GM18868 (cell line): ENCODE data around the gene A3GALT2.
A peak's percentile ranks its signal among the peaks of the same experiment; 100 is the strongest.

Experiments
- ATAC-seq: cut with Tn5 transposase; IDR thresholded peaks from one replicate; pipeline ENCODE4 v1.9.1; 2021; ENCODE audit warnings: mild to moderate bottlenecking, moderate library complexity; ENCODE audit not compliant: unreplicated experiment

Gene A3GALT2

DNA sequence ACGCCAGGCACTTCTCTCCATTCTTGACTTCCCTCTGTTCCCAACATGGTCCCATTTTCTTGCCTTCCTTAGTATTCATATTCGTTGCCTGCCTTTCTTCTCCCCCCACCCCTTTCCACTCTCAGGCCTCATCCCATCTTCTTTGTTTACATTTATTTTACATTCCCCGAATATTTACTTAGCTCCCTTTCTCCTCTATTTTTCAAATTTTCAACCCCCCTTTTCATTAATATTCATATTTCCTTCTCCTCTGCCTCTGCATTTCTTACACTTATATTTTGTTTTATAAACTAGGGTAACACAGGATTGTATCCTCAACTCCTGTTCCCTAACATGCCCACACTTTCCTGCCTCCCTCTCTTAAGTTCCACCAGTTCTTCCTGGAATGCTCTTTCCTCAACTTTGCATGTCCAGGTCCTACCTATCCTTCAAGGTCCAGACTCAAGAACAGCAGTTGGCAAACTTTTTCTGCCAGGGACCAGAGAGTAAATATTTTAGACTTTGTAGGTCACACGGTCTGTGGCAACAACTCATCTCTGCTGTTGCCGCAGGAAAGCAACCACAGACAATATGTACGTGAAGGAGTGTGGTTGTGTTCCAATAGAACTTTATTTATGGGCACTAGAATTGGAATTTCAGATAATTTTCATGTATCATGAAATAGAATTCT lies 29.8 kb upstream of the A3GALT2 start:
- no peak for ATAC-seq

GRCh38 chr1:33349778-33350610 lies 29.1 kb upstream of the A3GALT2 start:
- peak; percentile 80 for ATAC-seq

DNA sequence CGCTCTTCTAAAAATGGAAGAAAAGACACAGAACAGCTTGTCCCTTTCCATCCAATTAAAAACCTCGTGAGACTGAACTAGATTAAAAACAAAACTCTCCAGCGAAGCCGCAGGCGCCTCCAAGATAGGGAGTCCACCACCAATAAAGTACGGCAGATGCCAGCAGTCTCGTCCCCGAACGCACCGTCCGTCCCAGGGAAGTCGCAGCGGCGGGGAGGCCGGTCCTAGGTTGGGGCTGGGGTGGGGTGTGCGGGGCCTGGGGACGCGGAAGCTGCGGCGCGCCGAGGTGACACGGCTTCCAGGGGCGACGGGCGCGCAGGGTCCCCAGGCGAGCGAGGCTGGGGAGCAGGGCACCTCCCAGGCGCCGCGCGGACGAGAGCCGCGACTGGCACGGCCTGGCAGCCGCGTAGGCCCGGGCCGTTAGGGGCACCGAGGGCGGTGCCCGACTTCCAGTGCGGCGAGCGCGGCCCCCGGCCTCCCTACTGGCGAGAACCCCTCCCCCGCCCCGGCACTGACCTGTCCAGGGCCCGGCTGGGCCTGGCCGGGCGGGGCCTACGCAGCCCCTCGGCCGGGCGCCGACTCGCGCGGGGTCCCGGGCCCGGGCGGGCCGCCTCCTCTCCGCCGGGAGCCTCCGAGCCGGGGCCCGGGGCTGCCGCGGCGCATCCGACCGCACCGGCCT lies 28.3 kb upstream of the A3GALT2 start:
- ATAC-seq = peak; percentile 38

GRCh38 chr1:33348676-33349080 lies 27.8 kb upstream of the A3GALT2 start:
- no peak for ATAC-seq

- no peak for ATAC-seq
Observed at GRCh38 chr1:33348194-33348593, 27.3 kb upstream of the A3GALT2 start.

- no peak for ATAC-seq
Observed at GRCh38 chr1:33347650-33347992, 26.7 kb upstream of the A3GALT2 start.

- ATAC-seq = no peak
Observed at GRCh38 chr1:33346927-33347649, 26.2 kb upstream of the A3GALT2 start.

- ATAC-seq = no peak
Observed at GRCh38 chr1:33346533-33346926, 25.6 kb upstream of the A3GALT2 start.

- no peak for ATAC-seq
Observed at GRCh38 chr1:33344896-33345560, 24.1 kb upstream of the A3GALT2 start.

- no peak for ATAC-seq
Observed at GRCh38 chr1:33343539-33343938, 22.6 kb upstream of the A3GALT2 start.

DNA sequence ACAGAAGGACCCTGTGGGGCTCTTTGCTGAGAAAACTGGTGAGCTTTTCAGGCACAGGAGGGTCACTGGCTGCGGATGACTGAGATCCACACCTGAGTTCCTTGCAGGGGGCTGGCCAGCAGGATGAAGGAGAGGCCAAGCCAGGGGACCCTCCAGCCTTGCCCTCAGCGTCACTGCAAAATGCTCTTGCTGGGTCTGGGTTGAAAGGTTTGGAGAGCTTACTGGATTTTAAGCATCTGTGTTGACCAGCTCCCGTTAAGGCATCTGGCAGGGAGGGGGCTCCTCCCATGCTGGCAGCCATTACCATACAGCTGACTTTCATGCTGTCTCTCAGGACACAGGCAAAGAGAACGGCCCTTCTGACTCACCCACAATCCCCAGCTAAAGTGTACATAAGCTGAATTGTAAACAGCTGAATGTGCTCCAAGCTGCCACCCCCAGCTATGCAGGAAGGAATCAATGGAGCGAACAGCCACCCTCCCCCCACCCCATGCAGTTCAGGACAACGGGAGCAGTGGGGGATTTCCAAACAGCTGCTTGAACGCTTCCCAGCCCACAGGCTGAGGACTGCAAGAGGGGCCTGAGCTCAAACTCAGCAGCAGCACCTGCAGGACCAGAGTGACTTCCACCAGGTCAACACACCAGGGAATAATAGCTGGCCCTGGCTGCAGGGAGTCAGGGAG lies 21.3 kb upstream of the A3GALT2 start:
- ATAC-seq = no peak

- ATAC-seq = no peak
Observed at GRCh38 chr1:33341190-33341589, 20.3 kb upstream of the A3GALT2 start.

DNA sequence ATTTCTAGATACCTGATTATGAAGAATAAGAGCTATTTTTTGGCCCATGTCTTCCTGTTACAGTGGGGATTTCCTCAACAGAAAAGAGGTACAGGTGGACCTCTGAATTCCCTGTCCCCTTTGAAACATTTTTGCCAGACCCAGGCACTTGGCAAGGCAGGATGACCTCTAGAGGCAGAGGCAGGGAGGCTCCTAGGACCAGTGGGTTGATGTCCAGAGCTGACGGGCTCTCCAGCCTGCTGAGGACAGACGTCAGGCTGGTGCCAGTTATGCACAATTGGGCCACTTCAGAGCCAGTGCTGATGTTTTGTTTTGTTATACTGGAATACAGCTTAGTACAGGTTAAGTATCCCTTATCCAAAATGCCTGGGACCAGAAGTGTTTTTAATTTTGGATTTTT lies 18.5 kb upstream of the A3GALT2 start:
- no peak for ATAC-seq

DNA sequence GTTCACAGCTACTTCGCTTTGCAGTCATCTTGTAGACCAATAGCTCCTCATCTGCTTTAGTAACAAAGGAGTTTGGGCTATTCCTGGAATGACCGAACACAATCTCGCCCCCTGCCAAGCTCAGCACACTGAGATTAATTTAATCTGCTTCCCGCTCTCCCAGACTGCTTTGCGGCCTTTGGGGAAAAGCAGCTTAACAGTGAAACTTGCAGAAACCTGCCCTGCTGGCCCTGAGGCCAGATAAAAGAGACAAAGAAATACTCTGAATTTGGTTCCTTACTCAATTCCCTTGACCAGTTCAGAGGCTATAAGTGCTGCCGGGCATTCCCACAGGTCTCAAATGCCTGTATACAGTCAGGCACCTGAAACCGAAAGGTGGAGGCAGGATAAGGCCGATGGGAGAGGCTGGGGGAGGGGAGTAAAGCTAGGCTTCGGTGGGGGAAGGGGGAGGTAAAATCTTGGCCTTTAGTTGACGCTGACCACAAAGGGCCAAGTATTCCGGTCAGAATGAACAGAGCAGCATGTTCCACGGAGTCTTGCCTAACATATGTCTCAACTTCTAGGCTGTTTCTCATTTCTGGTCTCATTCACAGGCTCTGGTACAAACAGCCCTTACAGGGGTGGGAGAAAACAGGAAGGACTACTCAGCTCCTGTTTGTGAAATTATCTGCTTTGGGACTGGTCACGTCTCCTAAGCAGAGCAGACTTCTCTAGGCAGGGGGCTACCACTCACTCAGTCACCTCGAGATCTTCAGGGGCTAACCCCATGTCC lies 17.7 kb upstream of the A3GALT2 start:
- ATAC-seq = no peak

GRCh38 chr1:33338048-33338439 lies 17.1 kb upstream of the A3GALT2 start:
- no peak for ATAC-seq

DNA sequence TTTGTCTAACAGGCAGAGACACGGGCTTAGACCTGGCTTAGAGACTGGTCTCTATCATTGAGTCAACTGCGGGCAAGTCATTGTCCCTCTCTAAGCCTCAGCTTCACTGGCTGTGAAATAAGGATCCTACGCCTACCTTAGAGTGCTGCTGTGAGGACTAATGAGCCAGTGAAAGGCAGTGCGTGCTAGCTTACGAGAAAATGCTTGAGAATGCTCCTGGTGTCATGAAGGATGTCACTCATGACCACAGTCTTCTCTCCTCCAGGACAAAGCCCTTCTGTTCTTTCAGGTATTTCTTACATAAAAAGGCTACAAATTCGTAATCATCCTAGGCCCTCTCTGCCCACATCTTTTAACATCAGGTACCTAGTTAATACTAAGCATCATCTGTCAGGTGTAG lies 16.5 kb upstream of the A3GALT2 start:
- ATAC-seq = no peak

GRCh38 chr1:33336580-33336979 lies 15.7 kb upstream of the A3GALT2 start:
- no peak for ATAC-seq

GRCh38 chr1:33335020-33335419 lies 14.1 kb upstream of the A3GALT2 start:
- no peak for ATAC-seq

DNA sequence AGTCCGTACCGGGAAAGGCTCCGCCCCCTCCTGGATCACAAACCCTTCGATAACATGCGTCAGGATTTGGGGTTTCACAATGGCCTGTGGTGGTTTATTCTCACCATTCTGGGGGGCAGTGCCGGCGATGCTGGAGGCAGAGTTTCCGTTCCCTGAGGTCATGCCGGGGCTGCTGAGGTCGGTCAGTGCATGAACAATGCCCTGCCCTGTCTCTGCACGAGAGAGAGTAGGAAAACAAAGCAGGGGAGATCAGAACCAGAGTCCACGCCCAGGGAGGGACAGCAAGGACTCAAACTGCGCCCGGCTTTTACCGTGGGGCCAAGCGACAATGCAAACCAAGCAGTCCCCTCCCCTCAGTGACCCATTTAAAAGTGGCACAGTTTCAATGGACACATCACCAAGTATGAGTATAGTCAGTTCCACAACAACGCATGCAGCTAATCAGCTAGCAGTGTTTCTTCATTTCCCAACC lies 13.2 kb upstream of the A3GALT2 start:
- ATAC-seq = no peak
